ENCODE measurements around the gene NR4A1.

The NR4A1 gene

GRCh38 chr12:52041695-52042123 is 9.5 kb upstream of the NR4A1 start:
- DNase-seq (ENCODE audit: low spot score), result no peak

- no peak for DNase-seq (ENCODE audit: low spot score)
These were observed 8.4 kb upstream of the NR4A1 start for GRCh38 chr12:52042706-52043385.

GRCh38 chr12:52043386-52044212 is 7.6 kb upstream of the NR4A1 start:
- no peak for DNase-seq (ENCODE audit: low spot score)

GRCh38 chr12:52044292-52044983 is 6.8 kb upstream of the NR4A1 start:
- no peak for DNase-seq (ENCODE audit: low spot score)

GRCh38 chr12:52045794-52046199 is 5.4 kb upstream of the NR4A1 start:
- DNase-seq (ENCODE audit: low spot score), result no peak

GRCh38 chr12:52046859-52047258 is 4.4 kb upstream of the NR4A1 start:
- DNase-seq (ENCODE audit: low spot score), result no peak

- DNase-seq (ENCODE audit: low spot score), result no peak
These were observed 2.0 kb upstream of the NR4A1 start for GRCh38 chr12:52049286-52049685.

GRCh38 chr12:52049688-52050087 is 1.6 kb upstream of the NR4A1 start:
- DNase-seq (ENCODE audit: low spot score), result no peak

- DNase-seq (ENCODE audit: low spot score), result no peak
These were observed 1.0 kb upstream of the NR4A1 start for GRCh38 chr12:52050116-52050757.

GRCh38 chr12:52052468-52053186 is 1.4 kb downstream of the NR4A1 start:
- no peak for DNase-seq (ENCODE audit: low spot score)

GRCh38 chr12:52053536-52054209 is 2.4 kb downstream of the NR4A1 start:
- no peak for DNase-seq (ENCODE audit: low spot score)

GRCh38 chr12:52054231-52054832 is 3.1 kb downstream of the NR4A1 start:
- no peak for DNase-seq (ENCODE audit: low spot score)

GRCh38 chr12:52054833-52055730 is 3.8 kb downstream of the NR4A1 start:
- no peak for DNase-seq (ENCODE audit: low spot score)

GRCh38 chr12:52055731-52056711 is 4.8 kb downstream of the NR4A1 start:
- DNase-seq (ENCODE audit: low spot score), result no peak

- DNase-seq (ENCODE audit: low spot score), result no peak
These were observed 5.8 kb downstream of the NR4A1 start for GRCh38 chr12:52056801-52057637.

- no peak for DNase-seq (ENCODE audit: low spot score)
These were observed 6.7 kb downstream of the NR4A1 start for GRCh38 chr12:52057638-52058576.
